K562 (cell line): Measurements from ENCODE around the gene VIM. TPM values are rescaled to one million over a fixed set of nuclear protein-coding genes. Genes with fewer than 3 reads are reported as not detected.

Source experiments
- BHLHE40 ChIP-seq: IDR thresholded peaks from 2 replicates; pipeline ENCODE4 v1.6.1; 2011; ENCODE audit warnings: low read length, improper control_type of control experiment
- BRD9 ChIP-seq: fragments of 450-650 bp; IDR thresholded peaks from 2 replicates; pipeline ENCODE4 v1.6.1; 2018; ENCODE audit warnings: low read depth; ENCODE audit not compliant: partially characterized antibody
- FOSL1 ChIP-seq: fragments of 200-800 bp; sonication (Bioruptor generic); conservative IDR thresholded peaks from 2 replicates; pipeline ENCODE4 v1.6.1; 2016; ENCODE audit warnings: missing genetic modification characterization, missing compliant biosample characterization
- FOXK1 ChIP-seq: sonication (generic); formaldehyde crosslinking; IDR thresholded peaks from 2 replicates; pipeline ENCODE4 v1.8.0; 2022; ENCODE audit warnings: missing genetic modification reagents, mild to moderate bottlenecking, borderline replicate concordance
- FOXK2 ChIP-seq, 2 experiments: fragments of 450-650 bp; IDR thresholded peaks in 1 of 2; conservative IDR thresholded peaks in 1 of 2; 2 replicates each; pipeline ENCODE4 v1.6.1; 2016; ENCODE audit warnings: low read depth in 2 of 2, mild to moderate bottlenecking in 1 of 2
- GTF2E2 ChIP-seq: fragments of 200-800 bp; sonication (Bioruptor generic); IDR thresholded peaks from 2 replicates; pipeline ENCODE4 v1.6.1; 2016; ENCODE audit warnings: missing genetic modification characterization, missing compliant biosample characterization
- IFI16 ChIP-seq: fragments of 250-450 bp; sonication (Bioruptor Pico); IDR thresholded peaks from 2 replicates; pipeline ENCODE4 v2.1.2; 2022; ENCODE audit warnings: mild to moderate bottlenecking, inconsistent platforms
- MTF1 ChIP-seq: fragments of 250-450 bp; sonication (Bioruptor Pico); IDR thresholded peaks from 2 replicates; pipeline ENCODE4 v1.9.0; 2021; ENCODE audit warnings: moderate library complexity, mild to moderate bottlenecking, inconsistent platforms, borderline replicate concordance
- MYBL2 ChIP-seq, 2 experiments: fragments of 450-650 bp in 1 of 2; sonication (generic) in 1 of 2; formaldehyde crosslinking in 1 of 2; IDR thresholded peaks; 2 replicates each; pipeline versions ENCODE4 v1.6.1 to v1.8.1; 2017 to 2022; ENCODE audit warnings: borderline replicate concordance in 1 of 2, inconsistent platforms in 1 of 2, low read depth in 1 of 2, mild to moderate bottlenecking in 1 of 2, missing genetic modification reagents in 1 of 2, moderate library complexity in 1 of 2
- NFIC ChIP-seq: fragments of 450-650 bp; IDR thresholded peaks from 2 replicates; pipeline ENCODE4 v1.6.1; 2017; ENCODE audit warnings: mild to moderate bottlenecking, inconsistent platforms
- NFYB ChIP-seq: IDR thresholded peaks from 2 replicates; pipeline ENCODE4 v1.6.1; 2011; ENCODE audit warnings: mild to moderate bottlenecking, moderate library complexity; ENCODE audit not compliant: insufficient read length; ENCODE audit errors: extremely low read depth
- PCBP2 ChIP-seq: fragments of 200-400 bp; formaldehyde crosslinking; IDR thresholded peaks from 2 replicates; pipeline ENCODE4 v1.6.1; 2018; ENCODE audit warnings: low read length, low read depth, mild to moderate bottlenecking, moderate library complexity; ENCODE audit not compliant: poor library complexity, severe bottlenecking
- PHF21A ChIP-seq: fragments of 450-650 bp; IDR thresholded peaks from 2 replicates; pipeline ENCODE4 v1.6.1; 2017; ENCODE audit warnings: low read depth, borderline replicate concordance
- POLR2H ChIP-seq: IDR thresholded peaks from 2 replicates; pipeline ENCODE4 v1.6.1; 2016; ENCODE audit warnings: missing genetic modification characterization, low read depth, mild to moderate bottlenecking, control low read depth, missing compliant biosample characterization, moderate library complexity
- SAFB ChIP-seq: fragments of 200-400 bp; formaldehyde crosslinking; IDR thresholded peaks from 2 replicates; pipeline ENCODE4 v1.6.1; 2017; ENCODE audit warnings: low read depth, low read length, borderline replicate concordance
- SMARCB1 ChIP-seq: IDR thresholded peaks from 2 replicates; pipeline ENCODE4 v1.6.1; 2011; ENCODE audit warnings: improper control_type of control experiment, low read depth; ENCODE audit not compliant: insufficient read length
- SREBF1 ChIP-seq: fragments of 150-350 bp; IDR thresholded peaks from 2 replicates; pipeline ENCODE4 v1.6.1; 2014; ENCODE audit warnings: antibody characterized with exemption, low read depth, low read length, borderline replicate concordance
- VEZF1 ChIP-seq: fragments of 200-800 bp; sonication (Bioruptor generic); IDR thresholded peaks from 2 replicates; pipeline ENCODE4 v1.6.1; 2017; ENCODE audit warnings: missing genetic modification characterization, missing compliant biosample characterization
- ZBTB17 ChIP-seq: fragments of 450-650 bp; formaldehyde crosslinking; IDR thresholded peaks from 2 replicates; pipeline ENCODE4 v1.4.0; 2020; ENCODE audit warnings: mild to moderate bottlenecking
- ZNF175 ChIP-seq: fragments of 200-800 bp; sonication (Bioruptor generic); IDR thresholded peaks from 2 replicates; pipeline ENCODE4 v1.6.1; 2016; ENCODE audit warnings: low read depth, mild to moderate bottlenecking, missing genetic modification characterization, missing compliant biosample characterization
- ZNF408 ChIP-seq: fragments of 250-450 bp; sonication (Bioruptor Pico); IDR thresholded peaks from 2 replicates; pipeline ENCODE4 v1.4.0; 2020; ENCODE audit warnings: low read depth, mild to moderate bottlenecking, moderate library complexity
- ZNF589 ChIP-seq: fragments of 200-800 bp; sonication (Bioruptor generic); IDR thresholded peaks from 2 replicates; pipeline ENCODE4 v1.6.1; 2016; ENCODE audit warnings: low read depth, missing genetic modification characterization, missing compliant biosample characterization
- ZNF766 ChIP-seq: fragments of 200-800 bp; sonication (Bioruptor generic); conservative IDR thresholded peaks from 2 replicates; pipeline ENCODE4 v1.6.1; 2016; ENCODE audit warnings: missing genetic modification characterization, missing compliant biosample characterization
- polyA plus RNA-seq, 8 experiments: library from polyadenylated mRNA; depleted of rRNA in 4 of 8; stranded (reverse) in 5 of 8; unstranded in 3 of 8; fragments of >200 nt; fragmentation: Nextera tagmentation in 2 of 8; fragmentation: Illumina TruSeq in 1 of 8; extraction: Ambion mirVana in 2 of 8; extraction: Trizol in 1 of 8; gene quantifications; 2 replicates each; pipeline versions ENCODE4 v1.2.1 to v1.2.3, GENCODE V29; 2011 to 2014; ENCODE audit warnings: inconsistent platforms in 1 of 8, missing spikeins in 1 of 8
- total RNA-seq, 7 experiments: library from RNA; depleted of rRNA in 6 of 7; stranded (reverse); fragments of >200 nt in 6 of 7; fragmentation: Illumina TruSeq in 2 of 7; extraction: Trizol in 2 of 7; gene quantifications; 2 replicates each; pipeline versions ENCODE4 v1.2.1 to v1.2.3, GENCODE V29; 2011 to 2021; ENCODE audit warnings: low replicate concordance in 1 of 7

VIM gene
- total and polyA plus RNA-seq, 9 of the 15 experiments (the other 6 are each of a cell fraction or from before 2014, with no cell fraction given) = 86.0 to 621 (median 383) TPM

- 0 out of 2 replicates have a peak, but pooled peaks have one; percentile 50 for TF ChIP-seq SAFB
- no peak for TF ChIP-seq POLR2H (tag)
- TF ChIP-seq NFIC = peak; percentile 54
- TF ChIP-seq SMARCB1 = no peak
- peak; percentile 19 for TF ChIP-seq BRD9
- no peak for TF ChIP-seq PCBP2
- peak; percentile 70; the same call in 1 of the 2 replicates for TF ChIP-seq ZNF766 (CRISPR knock-in tag)
- peak; percentile 96 for TF ChIP-seq GTF2E2 (tag)
- peak; percentile 16; the same call in 1 of the 2 replicates for TF ChIP-seq BHLHE40
- peak; percentile 62; the same call in 1 of the 2 replicates for TF ChIP-seq MYBL2 (IDR thresholded peaks at IDR 0.05; ENCODE audit: low read depth)
- TF ChIP-seq MYBL2 (CRISPR knock-in tag; IDR thresholded peaks at IDR 0.05; ENCODE audit: borderline replicate concordance) = no peak
- 0 out of 2 replicates have a peak, but pooled peaks have one; percentile 44 for TF ChIP-seq ZBTB17 (CRISPR knock-in tag)
- TF ChIP-seq PHF21A = peak; percentile 77; the same call in 1 of the 2 replicates
- peak; percentile 64 for TF ChIP-seq VEZF1 (CRISPR knock-in tag)
- no peak for TF ChIP-seq IFI16
- peak; percentile 44; the same call in 1 of the 2 replicates for TF ChIP-seq FOXK1 (CRISPR knock-in tag)
- no peak for TF ChIP-seq ZNF408 (CRISPR knock-in tag)
- TF ChIP-seq FOSL1 (tag) = no peak; the same call in 1 of the 2 replicates
- peak; percentile 79 to 84; a peak in 3 of 4 replicates for TF ChIP-seq FOXK2 (conservative IDR thresholded peaks at IDR 0.05 in 1 of 2, IDR thresholded peaks at IDR 0.05 in 1 of 2; ENCODE audit: low read depth in 2 of 2)
- peak; percentile 39 for TF ChIP-seq ZNF589 (CRISPR knock-in tag)
- TF ChIP-seq SREBF1 = no peak
- TF ChIP-seq NFYB = no peak
- TF ChIP-seq MTF1 = no peak
- 0 out of 2 replicates have a peak, but pooled peaks have one; percentile 17 for TF ChIP-seq ZNF175 (CRISPR knock-in tag)
These were observed 26.9 kb upstream of the VIM start, which contains the start of gene TRDMT1 (continued) for GRCh38 chr10:17200912-17201793.
